Stimulated activated CD4-positive, alpha-beta T cell treated with anti-CD3 and anti-CD28 coated beads, Interleukin-15, amount 100 ng/mL, for 1 hour (primary cell): Measurements from ENCODE around the gene APEX1.

Source experiments
- DNase-seq, 2 donors: peaks; one replicate each; pipeline ENCODE4 v3.0.0-alpha.2; 2020; ENCODE audit warnings: low read depth in 1 of 2, low spot score in 1 of 2

APEX1 gene

GRCh38 chr14:20454516-20455354, at the start of gene APEX1, which contains the start of gene OSGEP:
Gene APEX1 (plus strand): TSS chr14:20455226. CDS start chr14:20455646, 420 bp downstream.
Gene OSGEP (minus strand): TSS chr14:20454812. CDS start chr14:20454683, 129 bp downstream.
- peak; percentile 89 to 94 for DNase-seq

GRCh38 chr14:20409226-20409625, 45.8 kb upstream of the APEX1 start:
- no peak for DNase-seq

GRCh38 chr14:20412411-20412810, 42.6 kb upstream of the APEX1 start:
- no peak for DNase-seq

- peak; percentile 42 to 60 for DNase-seq
Measured at GRCh38 chr14:20412876-20413743, 41.9 kb upstream of the APEX1 start, which contains the start of gene TEP1. Gene TEP1 (minus strand): TSS chr14:20413501. CDS start chr14:20408439, 5,062 bp downstream.

- no peak for DNase-seq
Measured at GRCh38 chr14:20413744-20414082, 41.3 kb upstream of the APEX1 start.

- no peak for DNase-seq
Measured at GRCh38 chr14:20415782-20416206, 39.2 kb upstream of the APEX1 start.

- DNase-seq = no peak
Measured at GRCh38 chr14:20416223-20416622, 38.8 kb upstream of the APEX1 start.

GRCh38 chr14:20417250-20418186, 37.5 kb upstream of the APEX1 start:
- no peak for DNase-seq

- DNase-seq = no peak
Measured at GRCh38 chr14:20418501-20418909, 36.5 kb upstream of the APEX1 start.

- DNase-seq = no peak
Measured at GRCh38 chr14:20419419-20419818, 35.6 kb upstream of the APEX1 start.

GRCh38 chr14:20421267-20421666, 33.8 kb upstream of the APEX1 start:
- no peak for DNase-seq

- DNase-seq = no peak
Measured at GRCh38 chr14:20422886-20423285, 32.1 kb upstream of the APEX1 start.

- DNase-seq = no peak
Measured at GRCh38 chr14:20424851-20425250, 30.2 kb upstream of the APEX1 start.

GRCh38 chr14:20427231-20428009, 27.6 kb upstream of the APEX1 start:
- DNase-seq = no peak

- no peak for DNase-seq
Measured at GRCh38 chr14:20428010-20428365, 27.0 kb upstream of the APEX1 start.

GRCh38 chr14:20428802-20429201, 26.2 kb upstream of the APEX1 start:
- no peak for DNase-seq

GRCh38 chr14:20429801-20430669, 25.0 kb upstream of the APEX1 start:
- no peak for DNase-seq

- DNase-seq = no peak
Measured at GRCh38 chr14:20434701-20435581, 20.1 kb upstream of the APEX1 start.
